Ectodermal cell (in vitro differentiated cells): ENCODE data around the gene RABL3.
"Not testable (repeated sequence)": the region's sequence is repeated elsewhere in the genome, so short reads cannot be mapped to it uniquely, and the experiment has no call there.

Experiments
- H3K27ac ChIP-seq: 2 replicates; pipeline ENCODE4 v1.7.0; 2013; ENCODE audit warnings: mild to moderate bottlenecking, low read depth, low read length; ENCODE audit not compliant: insufficient read depth, poor library complexity, severe bottlenecking
- H3K27me3 ChIP-seq: 2 replicates; pipeline ENCODE4 v1.7.0; 2013; ENCODE audit warnings: mild to moderate bottlenecking, low read length; ENCODE audit not compliant: insufficient read depth, control insufficient read depth, poor library complexity, severe bottlenecking
- H3K36me3 ChIP-seq: one replicate; pipeline ENCODE4 v1.7.0; 2013; ENCODE audit warnings: low read length; ENCODE audit not compliant: control insufficient read depth, insufficient read depth
- H3K4me1 ChIP-seq: one replicate; pipeline ENCODE4 v1.7.0; 2013; ENCODE audit warnings: low read length; ENCODE audit not compliant: control insufficient read depth, insufficient read depth
- H3K4me3 ChIP-seq: 2 replicates; pipeline ENCODE4 v1.7.0; 2013; ENCODE audit warnings: low read depth, low read length, control low read depth; ENCODE audit not compliant: insufficient read depth
- H3K9me3 ChIP-seq: 2 replicates; pipeline ENCODE4 v1.7.0; 2013; ENCODE audit warnings: mild to moderate bottlenecking, low read length, moderate library complexity; ENCODE audit not compliant: control insufficient read depth
- WGBS, 2 experiments: methylation state at CpG; one replicate each; pipeline ENCODE4 v1.1.7; 2013; ENCODE audit warnings: missing lambda C conversion rate in 2 of 2; 5-methylcytosine and 5-hydroxymethylcytosine counted together

RABL3 gene

GRCh38 chr3:120677193-120677592 lies 65.1 kb downstream of the RABL3 start:
- H3K36me3 ChIP-seq, H3K27me3 ChIP-seq, H3K4me3 ChIP-seq, H3K4me1 ChIP-seq, H3K9me3 ChIP-seq, H3K27ac ChIP-seq: not testable (repeated sequence)
- WGBS, 2 experiments, result 84 to 97% methylated on average over 7 of the region's 7 CpGs

GRCh38 chr3:120673116-120673515 lies 69.2 kb downstream of the RABL3 start:
- Histone ChIP-seq H3K27ac (no peak overlapping the region), H3K36me3 (no peaks in the 10 kb centered on the region), H3K9me3 (no peaks in the 10 kb centered on the region), H3K4me3 (no peak overlapping the region), H3K4me1 (no peaks in the 10 kb centered on the region), H3K27me3 (no peaks in the 10 kb centered on the region)
- WGBS, 2 experiments, result 76 to 94% methylated on average over 2 of the region's 2 CpGs

- no peaks in the 10 kb centered on the region for H3K4me1 ChIP-seq
- no peak overlapping the region for H3K27ac ChIP-seq
- H3K27me3 ChIP-seq, result no peaks in the 10 kb centered on the region
- no peak overlapping the region for H3K4me3 ChIP-seq
- H3K36me3 ChIP-seq, result no peaks in the 10 kb centered on the region
- WGBS, 2 experiments, result 93 to 97% methylated on average over 1 to 2 of the region's 2 CpGs
- no peaks in the 10 kb centered on the region for H3K9me3 ChIP-seq
Observed at GRCh38 chr3:120670576-120670975, 71.7 kb downstream of the RABL3 start.

- Histone ChIP-seq H3K9me3 (no peaks in the 10 kb centered on the region), H3K27ac (no peak overlapping the region), H3K27me3 (no peaks in the 10 kb centered on the region), H3K4me1 (no peaks in the 10 kb centered on the region), H3K36me3 (no peaks in the 10 kb centered on the region), H3K4me3 (no peak overlapping the region)
Observed at GRCh38 chr3:120664926-120665325, 77.4 kb downstream of the RABL3 start.

- H3K9me3 ChIP-seq, result no peaks in the 10 kb centered on the region
- H3K4me3 ChIP-seq, result no peak overlapping the region
- H3K27ac ChIP-seq, result no peak overlapping the region
- no peaks in the 10 kb centered on the region for H3K36me3 ChIP-seq
- H3K27me3 ChIP-seq, result no peaks in the 10 kb centered on the region
- 74 to 76% methylated on average over 5 of the region's 5 CpGs for WGBS, 2 experiments
- H3K4me1 ChIP-seq, result no peaks in the 10 kb centered on the region
Observed at GRCh38 chr3:120661945-120662344, 80.4 kb downstream of the RABL3 start.

GRCh38 chr3:120661106-120661905 lies 81.0 kb downstream of the RABL3 start:
- H3K27me3 ChIP-seq, result no peaks in the 10 kb centered on the region

GRCh38 chr3:120659834-120660233 lies 82.5 kb downstream of the RABL3 start:
- H3K4me1 ChIP-seq, result no peaks in the 10 kb centered on the region
- no peak overlapping the region for H3K4me3 ChIP-seq
- no peaks in the 10 kb centered on the region for H3K9me3 ChIP-seq
- no peaks in the 10 kb centered on the region for H3K27me3 ChIP-seq
- WGBS, 2 experiments, result 89 to 94% methylated on average over 2 of the region's 2 CpGs
- no peak overlapping the region for H3K27ac ChIP-seq
- H3K36me3 ChIP-seq, result no peaks in the 10 kb centered on the region

More at GRCh38 chr3:120661106-120661905, 81.0 kb downstream of the RABL3 start:
- no peaks in the 10 kb centered on the region for H3K4me1 ChIP-seq
- H3K9me3 ChIP-seq, result no peaks in the 10 kb centered on the region
- 50% methylated on average over 2 of the region's 2 CpGs for WGBS, 2 experiments
- no peaks in the 10 kb centered on the region for H3K36me3 ChIP-seq
- H3K27ac ChIP-seq, result no peak overlapping the region
- no peak overlapping the region for H3K4me3 ChIP-seq

GRCh38 chr3:120659285-120659684 lies 83.0 kb downstream of the RABL3 start:
- Histone ChIP-seq H3K4me3 (no peak overlapping the region), H3K36me3 (no peaks in the 10 kb centered on the region), H3K27ac (no peak overlapping the region), H3K27me3 (no peaks in the 10 kb centered on the region), H3K9me3 (no peaks in the 10 kb centered on the region), H3K4me1 (no peaks in the 10 kb centered on the region)
- 89 to 92% methylated on average over 1 of the region's 1 CpG for WGBS, 2 experiments

- Histone ChIP-seq H3K4me3 (no peak overlapping the region), H3K27ac (no peak overlapping the region), H3K27me3 (no peaks in the 10 kb centered on the region), H3K36me3 (no peaks in the 10 kb centered on the region), H3K9me3 (no peaks in the 10 kb centered on the region), H3K4me1 (no peaks in the 10 kb centered on the region)
- WGBS, 2 experiments, result 78 to 89% methylated on average over 4 to 5 of the region's 5 CpGs
Observed at GRCh38 chr3:120652896-120653545, 89.3 kb downstream of the RABL3 start.

GRCh38 chr3:120652281-120652680 lies 90.0 kb downstream of the RABL3 start:
- no peaks in the 10 kb centered on the region for H3K9me3 ChIP-seq
- H3K27me3 ChIP-seq, result no peaks in the 10 kb centered on the region
- H3K4me1 ChIP-seq, result no peaks in the 10 kb centered on the region
- H3K4me3 ChIP-seq, result no peak overlapping the region
- 90 to 95% methylated on average over 3 of the region's 3 CpGs for WGBS, 2 experiments
- no peak overlapping the region for H3K27ac ChIP-seq
- no peaks in the 10 kb centered on the region for H3K36me3 ChIP-seq
